Lower leg skin (tissue), 3 donors: ENCODE results near the gene UBE2L6.

Source experiments
- POLR2A ChIP-seq, 2 donors: fragments of 450-650 bp; IDR thresholded peaks; one replicate each; pipeline ENCODE4 v1.6.1; 2016 to 2017; ENCODE audit warnings: antibody characterized with exemption in 2 of 2, mild to moderate bottlenecking in 1 of 2, moderate library complexity in 1 of 2
- TF ChIP-seq, protein P1 (sequence below), 3 donors: fragments of 450-650 bp; IDR thresholded peaks; one replicate each; pipeline ENCODE4 v1.5.1; 2016; ENCODE audit warnings: antibody characterized with exemption in 3 of 3, mild to moderate bottlenecking in 3 of 3, moderate library complexity in 2 of 3

DNA sequence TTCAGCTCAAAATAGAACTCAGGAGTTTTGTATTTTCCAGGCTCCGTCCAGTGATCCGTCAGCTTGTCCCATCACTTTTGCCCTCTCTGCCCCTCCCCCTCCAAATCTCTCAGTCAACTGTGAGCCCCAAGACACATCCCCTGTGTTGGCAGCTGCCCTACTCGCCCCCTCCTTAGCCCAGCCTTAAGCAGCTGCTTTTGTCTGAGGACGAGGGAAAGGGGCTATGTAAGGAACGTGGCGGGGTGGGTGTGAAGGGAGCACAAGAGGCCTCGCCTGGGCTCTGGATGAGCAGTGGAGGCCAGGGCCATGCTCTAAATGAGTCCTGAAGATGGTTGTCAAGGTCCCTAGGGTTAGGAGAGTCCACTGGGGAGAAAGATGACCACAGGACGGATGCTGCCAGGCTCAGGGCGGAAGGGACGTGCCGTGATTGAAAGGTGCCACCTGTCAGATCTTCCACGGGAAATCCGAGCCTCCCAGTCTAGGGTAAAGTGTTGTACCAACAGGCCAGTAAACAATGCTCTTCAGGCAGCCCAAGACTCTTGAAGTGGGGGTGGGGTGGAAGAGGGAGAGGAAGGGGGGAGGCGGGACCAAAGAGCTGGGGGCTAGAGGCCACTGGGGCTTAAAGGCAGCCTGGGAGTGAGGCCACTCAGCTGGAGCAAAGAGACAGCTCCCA lies 30.4 kb downstream of the UBE2L6 start, which contains the start of gene SMTNL1:
- TF ChIP-seq, protein P1, sequence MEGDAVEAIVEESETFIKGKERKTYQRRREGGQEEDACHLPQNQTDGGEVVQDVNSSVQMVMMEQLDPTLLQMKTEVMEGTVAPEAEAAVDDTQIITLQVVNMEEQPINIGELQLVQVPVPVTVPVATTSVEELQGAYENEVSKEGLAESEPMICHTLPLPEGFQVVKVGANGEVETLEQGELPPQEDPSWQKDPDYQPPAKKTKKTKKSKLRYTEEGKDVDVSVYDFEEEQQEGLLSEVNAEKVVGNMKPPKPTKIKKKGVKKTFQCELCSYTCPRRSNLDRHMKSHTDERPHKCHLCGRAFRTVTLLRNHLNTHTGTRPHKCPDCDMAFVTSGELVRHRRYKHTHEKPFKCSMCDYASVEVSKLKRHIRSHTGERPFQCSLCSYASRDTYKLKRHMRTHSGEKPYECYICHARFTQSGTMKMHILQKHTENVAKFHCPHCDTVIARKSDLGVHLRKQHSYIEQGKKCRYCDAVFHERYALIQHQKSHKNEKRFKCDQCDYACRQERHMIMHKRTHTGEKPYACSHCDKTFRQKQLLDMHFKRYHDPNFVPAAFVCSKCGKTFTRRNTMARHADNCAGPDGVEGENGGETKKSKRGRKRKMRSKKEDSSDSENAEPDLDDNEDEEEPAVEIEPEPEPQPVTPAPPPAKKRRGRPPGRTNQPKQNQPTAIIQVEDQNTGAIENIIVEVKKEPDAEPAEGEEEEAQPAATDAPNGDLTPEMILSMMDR (IDR thresholded peaks at IDR 0.05), result no peak
- no peak for TF ChIP-seq POLR2A (IDR thresholded peaks at IDR 0.05)
